IPS-20b (cell line): ENCODE data around the gene RPN2.

Experiments
- H3K27ac ChIP-seq: one replicate; pipeline ENCODE4 v1.5.1; 2013; ENCODE audit warnings: low read length
- H3K27me3 ChIP-seq: 2 replicates; pipeline ENCODE4 v1.6.1; 2013; ENCODE audit warnings: mild to moderate bottlenecking, low read length, inconsistent platforms; ENCODE audit not compliant: insufficient read depth
- H3K36me3 ChIP-seq: 2 replicates; pipeline ENCODE4 v1.6.1; 2013; ENCODE audit warnings: low read depth, mild to moderate bottlenecking, inconsistent platforms, low read length, moderate library complexity; ENCODE audit not compliant: insufficient read depth
- H3K4me1 ChIP-seq: 2 replicates; pipeline ENCODE4 v1.6.1; 2013; ENCODE audit warnings: mild to moderate bottlenecking, control low read depth, inconsistent platforms, low read length, moderate library complexity; ENCODE audit not compliant: insufficient read depth
- H3K4me3 ChIP-seq: 2 replicates; pipeline ENCODE4 v1.5.1; 2013; ENCODE audit warnings: mild to moderate bottlenecking, low read length, inconsistent platforms
- H3K9ac ChIP-seq: 2 replicates; pipeline ENCODE4 v1.6.1; 2013; ENCODE audit warnings: low read depth, mild to moderate bottlenecking, inconsistent platforms, low read length, moderate library complexity
- H3K9me3 ChIP-seq: 2 replicates; pipeline ENCODE4 v1.6.1; 2013; ENCODE audit warnings: mild to moderate bottlenecking, low read depth, low read length, inconsistent platforms; ENCODE audit not compliant: insufficient read depth

Gene RPN2

DNA sequence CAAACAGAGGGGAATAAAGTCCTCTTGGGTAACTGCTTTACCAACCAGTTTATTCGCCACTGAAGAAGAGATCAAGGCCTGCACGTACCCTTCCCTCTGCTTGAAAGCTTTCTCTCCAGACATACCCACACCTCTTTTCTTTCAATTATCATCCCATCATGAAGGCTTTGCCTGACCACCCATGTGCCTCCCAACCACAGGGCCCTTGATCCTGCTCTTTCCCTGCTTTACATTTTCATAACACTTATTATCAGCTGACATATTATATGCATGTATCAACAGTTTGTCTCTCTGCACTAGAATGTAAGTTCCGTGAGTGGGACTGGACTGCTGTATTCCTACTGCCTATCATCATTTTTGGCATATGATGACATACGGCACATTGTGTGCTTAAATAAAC lies 20.9 kb upstream of the RPN2 start:
- Histone ChIP-seq H3K36me3 (no peaks in the 10 kb centered on the region), H3K9me3 (no peaks in the 10 kb centered on the region), H3K9ac (no peak overlapping the region), H3K27me3 (no peaks in the 10 kb centered on the region), H3K4me3 (no peak overlapping the region), H3K4me1 (no peaks in the 10 kb centered on the region), H3K27ac (no peak overlapping the region)

DNA sequence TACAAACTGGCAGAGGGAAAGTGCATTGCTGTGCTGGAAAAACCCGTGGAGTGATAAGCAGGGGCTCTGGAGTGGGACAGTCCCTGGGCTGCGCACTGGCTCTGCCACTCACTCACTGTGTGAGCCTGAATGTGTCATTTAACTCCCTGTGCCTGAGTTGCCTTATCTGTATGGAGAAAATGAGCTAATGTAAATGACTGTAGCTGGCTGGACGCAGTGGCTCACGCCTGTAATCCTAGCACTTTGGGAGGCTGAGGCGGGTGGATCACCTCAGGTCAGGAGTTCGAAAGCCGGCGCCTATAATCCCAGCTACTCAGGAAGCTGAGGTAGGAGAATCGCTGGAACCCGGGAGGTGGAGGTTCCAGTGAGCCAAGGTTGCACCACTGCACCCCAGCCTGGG lies 18.4 kb upstream of the RPN2 start:
- Histone ChIP-seq H3K27me3 (no peaks in the 10 kb centered on the region), H3K4me1 (no peaks in the 10 kb centered on the region), H3K27ac (no peak overlapping the region), H3K4me3 (no peak overlapping the region), H3K36me3 (no peaks in the 10 kb centered on the region), H3K9ac (no peak overlapping the region), H3K9me3 (no peaks in the 10 kb centered on the region)

DNA sequence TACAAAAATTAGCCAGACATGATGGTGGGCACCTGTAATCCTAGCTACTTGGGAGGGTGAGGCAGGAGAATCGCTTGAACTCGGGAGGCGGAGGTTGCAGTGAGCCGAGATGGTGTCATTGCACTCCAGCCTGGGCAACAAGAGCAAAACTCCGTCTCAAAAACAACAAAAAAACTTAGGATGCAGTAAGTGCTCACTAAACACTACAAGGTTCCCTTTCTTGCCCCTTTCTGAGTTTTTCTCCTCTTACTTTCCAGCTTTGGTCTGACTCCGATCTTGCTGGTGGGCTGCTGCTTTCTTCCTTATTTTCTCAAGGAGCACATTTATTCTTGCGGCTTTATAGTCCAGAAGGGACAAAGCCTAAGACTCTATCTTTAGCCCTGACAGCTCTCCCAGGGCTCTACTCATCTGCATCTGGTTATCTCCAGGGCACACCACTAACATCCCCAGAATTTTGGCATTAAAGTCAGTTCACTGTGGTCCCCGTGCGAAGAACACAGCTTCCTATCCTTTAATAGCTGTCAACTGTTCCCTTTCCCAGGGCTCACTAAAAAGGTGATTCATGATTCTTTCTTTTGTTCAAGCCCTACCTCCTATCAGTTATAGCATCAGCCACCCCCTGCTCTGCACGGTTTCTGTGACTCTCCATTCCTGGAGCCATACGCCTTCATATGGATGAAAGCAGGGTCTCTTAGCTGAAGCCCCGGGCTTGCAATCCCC lies 17.1 kb upstream of the RPN2 start:
- no peaks in the 10 kb centered on the region for H3K36me3 ChIP-seq
- H3K4me3 ChIP-seq: no peak overlapping the region
- no peaks in the 10 kb centered on the region for H3K9me3 ChIP-seq
- H3K27me3 ChIP-seq: no peaks in the 10 kb centered on the region
- H3K9ac ChIP-seq: no peak overlapping the region
- no peaks in the 10 kb centered on the region for H3K4me1 ChIP-seq
- no peak overlapping the region for H3K27ac ChIP-seq

DNA sequence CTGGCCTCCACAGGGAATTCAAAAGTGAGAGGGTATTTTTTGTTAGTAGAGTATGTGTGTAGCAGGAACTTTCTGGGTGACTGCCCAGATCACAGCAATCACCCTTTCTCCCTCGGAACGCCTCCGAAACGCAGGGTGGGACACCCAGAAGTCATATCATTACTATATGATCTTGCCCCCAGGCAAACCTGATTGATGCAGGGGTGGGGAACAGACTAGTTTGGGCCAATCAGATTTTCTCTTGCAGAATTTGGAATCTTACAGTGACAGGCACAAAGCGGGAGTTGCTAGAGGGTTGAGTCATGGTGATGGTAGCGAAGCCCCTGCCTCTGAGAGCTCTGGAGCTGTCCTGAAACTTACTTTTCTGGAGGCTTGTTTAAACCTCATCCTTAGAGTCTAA lies 16.5 kb upstream of the RPN2 start:
- no peaks in the 10 kb centered on the region for H3K36me3 ChIP-seq
- H3K27ac ChIP-seq: no peak overlapping the region
- no peaks in the 10 kb centered on the region for H3K9me3 ChIP-seq
- H3K4me3 ChIP-seq: no peak overlapping the region
- H3K27me3 ChIP-seq: no peaks in the 10 kb centered on the region
- no peaks in the 10 kb centered on the region for H3K4me1 ChIP-seq
- H3K9ac ChIP-seq: no peak overlapping the region

DNA sequence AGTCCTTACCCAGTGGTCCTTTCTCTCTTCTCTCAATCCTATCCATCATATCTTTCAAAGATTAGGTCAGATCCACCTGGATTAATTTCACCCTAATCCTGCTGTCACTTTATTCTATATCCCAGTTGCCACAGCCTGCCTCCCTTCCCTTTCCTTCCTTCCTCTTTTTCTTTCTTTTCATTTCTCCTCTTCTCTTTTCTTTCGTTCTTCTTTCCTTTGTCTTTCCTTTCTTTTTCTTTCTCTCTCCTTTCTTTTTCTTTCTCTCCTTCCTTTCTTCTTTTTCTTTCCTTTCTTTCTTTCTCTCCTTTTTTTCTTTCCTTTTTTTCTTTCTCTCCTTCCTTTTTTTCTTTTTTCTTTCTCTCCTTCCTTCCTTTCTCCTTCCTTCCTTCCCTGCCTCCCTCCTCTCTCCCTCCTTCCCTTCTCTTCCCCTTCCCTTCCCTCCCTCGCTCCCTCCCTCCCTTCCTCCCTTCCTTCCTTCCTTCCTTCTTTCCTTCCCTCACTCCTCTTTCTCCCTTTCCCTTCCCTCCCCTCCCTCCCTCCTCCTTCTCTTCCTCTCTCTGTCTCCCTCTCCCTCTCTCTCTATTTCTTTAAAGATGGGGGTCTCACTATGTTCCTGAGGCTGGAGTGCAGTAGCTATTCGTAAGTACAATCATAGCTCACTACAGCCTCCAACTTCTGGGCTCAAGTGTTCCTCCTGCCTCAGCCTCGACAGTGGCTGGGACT lies 15.1 kb upstream of the RPN2 start:
- no peak overlapping the region for H3K4me3 ChIP-seq
- no peaks in the 10 kb centered on the region for H3K27me3 ChIP-seq
- H3K9ac ChIP-seq: no peak overlapping the region
- no peaks in the 10 kb centered on the region for H3K9me3 ChIP-seq
- H3K4me1 ChIP-seq: no peaks in the 10 kb centered on the region
- no peaks in the 10 kb centered on the region for H3K36me3 ChIP-seq
- H3K27ac ChIP-seq: no peak overlapping the region

DNA sequence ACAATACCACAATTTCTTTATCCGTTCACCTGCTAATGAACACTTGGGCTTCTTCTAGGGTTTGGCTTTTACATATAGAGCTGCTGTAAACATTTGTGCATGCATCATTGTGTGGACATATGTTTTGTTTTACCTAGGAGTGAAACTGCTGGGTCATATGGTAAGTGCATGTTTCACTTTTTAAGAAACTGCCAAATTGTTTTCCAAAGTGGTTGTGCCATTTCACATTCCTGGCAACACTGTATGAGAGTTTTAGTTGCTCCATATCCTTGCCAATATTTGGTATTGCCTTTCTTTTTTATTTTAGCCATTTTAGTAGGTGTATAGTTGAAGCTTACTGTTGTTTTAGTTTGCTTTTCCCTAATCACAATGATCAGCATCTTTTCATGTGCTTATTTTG lies 14.1 kb upstream of the RPN2 start:
- H3K9me3 ChIP-seq: no peaks in the 10 kb centered on the region
- no peak overlapping the region for H3K27ac ChIP-seq
- no peaks in the 10 kb centered on the region for H3K4me1 ChIP-seq
- no peak overlapping the region for H3K4me3 ChIP-seq
- no peak overlapping the region for H3K9ac ChIP-seq
- H3K36me3 ChIP-seq: no peaks in the 10 kb centered on the region
- H3K27me3 ChIP-seq: no peaks in the 10 kb centered on the region

DNA sequence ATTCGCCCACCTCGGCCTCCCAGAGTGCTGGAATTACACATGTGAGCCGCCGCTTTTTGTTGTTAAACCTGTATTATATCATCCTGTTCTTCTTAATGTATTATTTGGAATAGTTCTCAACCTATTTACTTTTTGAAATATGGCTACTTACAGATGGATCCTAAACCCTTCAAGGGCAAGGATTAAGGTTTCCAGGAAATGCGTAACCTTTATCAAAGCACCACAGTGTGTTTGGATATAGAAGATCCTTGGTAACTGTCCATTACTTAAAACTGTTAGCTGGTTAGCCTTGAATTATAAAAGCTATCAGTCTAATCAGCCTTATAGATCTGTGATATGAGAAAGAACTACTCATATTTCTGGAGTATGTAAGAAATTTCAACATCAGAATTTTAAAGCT lies 12.3 kb upstream of the RPN2 start:
- Histone ChIP-seq H3K27me3 (no peaks in the 10 kb centered on the region), H3K9ac (no peak overlapping the region), H3K4me1 (no peaks in the 10 kb centered on the region), H3K36me3 (no peaks in the 10 kb centered on the region), H3K9me3 (no peaks in the 10 kb centered on the region), H3K4me3 (no peak overlapping the region), H3K27ac (no peak overlapping the region)

DNA sequence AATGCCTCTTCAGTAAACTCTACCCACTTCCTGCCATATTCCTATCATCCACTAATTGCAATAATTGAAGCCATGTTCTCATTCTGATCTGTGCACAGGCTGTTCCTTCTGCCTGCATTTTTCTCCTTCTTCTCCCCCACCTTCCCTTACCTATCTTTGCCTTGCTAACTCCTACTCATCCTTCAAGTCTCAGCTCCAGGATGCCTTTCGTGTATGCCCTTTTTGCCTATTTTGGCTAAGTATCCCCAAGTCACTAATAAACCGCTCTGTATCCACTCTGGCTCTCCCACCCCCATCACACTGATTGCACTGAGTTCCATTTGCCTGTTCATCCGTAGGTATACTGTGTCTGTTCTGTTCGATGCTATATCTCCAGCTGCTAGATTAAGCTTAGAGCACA lies 6.3 kb upstream of the RPN2 start:
- Histone ChIP-seq H3K27ac (no peak overlapping the region), H3K9ac (no peak overlapping the region), H3K4me1 (0 out of 2 replicates have a peak, but pooled peaks cover 3% of the 10 kb centered on the region), H3K27me3 (no peaks in the 10 kb centered on the region), H3K36me3 (no peaks in the 10 kb centered on the region), H3K4me3 (no peak overlapping the region), H3K9me3 (no peaks in the 10 kb centered on the region)

DNA sequence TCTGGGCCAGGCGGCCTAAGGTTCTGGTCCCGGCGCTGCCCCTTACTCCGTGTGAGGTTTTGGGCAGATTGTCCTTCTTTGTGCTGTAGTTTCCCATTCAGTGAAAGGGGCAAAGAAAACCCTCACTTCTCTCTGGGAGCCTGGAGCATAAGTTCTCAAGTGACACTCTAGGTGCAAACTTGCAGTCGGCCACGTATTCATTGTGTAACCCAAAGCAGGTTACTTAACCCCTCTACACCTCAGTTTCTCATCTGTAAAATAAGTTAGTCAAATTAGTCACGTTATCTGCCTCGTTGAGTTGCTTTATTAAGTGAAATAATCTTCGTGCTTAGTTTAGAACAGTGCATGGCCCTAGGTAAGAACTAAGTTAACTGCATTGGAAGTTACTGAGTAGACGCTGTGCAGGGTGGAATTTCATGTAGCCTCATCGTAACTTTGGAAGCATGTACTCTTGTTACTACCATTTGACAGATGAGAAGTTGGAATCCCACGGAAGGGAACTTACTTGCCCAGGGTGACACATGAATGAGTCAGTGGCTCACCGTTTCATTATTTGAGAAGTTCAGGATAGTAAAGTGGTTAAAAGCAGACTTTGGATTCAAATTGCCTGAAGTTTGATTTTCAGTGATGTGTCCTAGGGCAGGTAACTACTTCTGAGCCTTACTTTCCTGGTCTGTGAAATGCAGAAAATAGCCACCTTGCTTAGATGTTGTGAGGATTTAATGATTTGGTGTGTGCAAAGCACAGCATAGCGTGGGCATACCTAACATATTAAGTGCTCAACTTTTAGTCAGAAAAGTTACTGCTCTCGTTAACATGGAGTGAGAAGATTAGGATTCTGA lies 774 bp downstream of the RPN2 start:
- Histone ChIP-seq H3K27me3 (no peaks in the 10 kb centered on the region), H3K9me3 (no peaks in the 10 kb centered on the region), H3K36me3 (peaks cover 22% of the 10 kb centered on the region), H3K4me1 (0 out of 2 replicates have a peak, but pooled peaks cover 5% of the 10 kb centered on the region), H3K9ac (peak overlapping the region; percentile 81), H3K27ac (no peak overlapping the region), H3K4me3 (peak overlapping the region; percentile 86)

DNA sequence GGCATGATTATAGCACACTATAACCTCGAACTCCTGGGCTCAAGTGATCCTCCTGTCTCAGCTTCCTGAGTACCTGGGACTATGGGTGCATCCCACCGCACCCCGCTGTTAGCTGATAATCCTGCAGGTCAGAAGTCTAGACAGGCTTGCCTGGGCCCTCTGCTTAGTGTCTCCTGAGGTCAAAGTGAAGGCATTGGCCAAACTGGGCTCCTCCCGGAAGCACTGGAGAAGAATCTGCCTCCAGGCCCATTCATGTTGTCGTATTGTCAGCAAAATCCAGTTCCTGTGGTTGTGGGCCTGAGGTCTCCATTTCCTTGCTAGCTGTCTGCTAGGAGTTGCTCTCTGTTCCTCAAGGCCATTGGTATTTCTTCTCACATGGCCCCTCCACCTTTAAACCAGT lies 6.6 kb downstream of the RPN2 start:
- H3K27me3 ChIP-seq: no peaks in the 10 kb centered on the region
- no peaks in the 10 kb centered on the region for H3K9me3 ChIP-seq
- H3K36me3 ChIP-seq: peaks cover 74% of the 10 kb centered on the region
- H3K27ac ChIP-seq: no peak overlapping the region
- H3K4me3 ChIP-seq: no peak overlapping the region
- no peaks in the 10 kb centered on the region for H3K4me1 ChIP-seq
- no peak overlapping the region for H3K9ac ChIP-seq

DNA sequence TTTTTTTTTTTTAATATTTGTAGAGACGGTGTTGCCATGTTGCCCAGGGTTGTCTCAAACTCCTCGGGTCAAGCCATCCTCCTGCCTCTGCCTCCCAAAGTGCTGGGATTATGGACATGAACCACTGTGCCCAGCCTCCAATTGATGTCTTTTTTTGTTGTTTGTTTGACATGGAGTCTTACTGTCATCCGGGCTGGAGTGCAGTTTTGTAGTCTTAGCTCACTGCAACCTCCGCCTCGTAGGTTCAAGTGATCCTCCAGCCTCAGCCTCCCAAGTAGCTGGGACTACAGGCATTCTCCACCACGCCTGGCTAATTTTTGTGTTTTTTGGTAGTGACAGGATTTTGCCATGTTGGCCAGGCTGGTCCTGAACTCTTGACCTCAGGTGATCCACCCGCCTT lies 9.7 kb downstream of the RPN2 start:
- H3K4me3 ChIP-seq: no peak overlapping the region
- H3K9me3 ChIP-seq: no peaks in the 10 kb centered on the region
- H3K36me3 ChIP-seq: peaks cover 81% of the 10 kb centered on the region
- H3K27ac ChIP-seq: no peak overlapping the region
- H3K4me1 ChIP-seq: 0 out of 2 replicates have a peak, but pooled peaks cover 2% of the 10 kb centered on the region
- no peak overlapping the region for H3K9ac ChIP-seq
- no peaks in the 10 kb centered on the region for H3K27me3 ChIP-seq
